Stimulated activated CD4-positive, alpha-beta T cell treated with anti-CD3 and anti-CD28 coated beads, Interleukin-1b, Interleukin-23, amount 100 ng/mL, for 24 hours (primary cell): ENCODE data around the gene ITPR3.
A peak's percentile ranks its signal among the peaks of the same experiment; 100 is the strongest.
"Not testable (repeated sequence)": the region's sequence is repeated elsewhere in the genome, so short reads cannot be mapped to it uniquely, and the experiment has no call there.

Source experiments
- DNase-seq, 4 experiments: peaks; one replicate each; pipeline ENCODE4 v3.0.0-alpha.2; 2020; ENCODE audit warnings: low read depth in 4 of 4, low spot score in 1 of 4

ITPR3 gene

GRCh38 chr6:33610779-33611732, 10.1 kb upstream of the ITPR3 start:
- no peak for DNase-seq

- DNase-seq, result no peak
These were observed 7.9 kb upstream of the ITPR3 start for GRCh38 chr6:33613146-33613794.

- no peak for DNase-seq
These were observed 7.3 kb upstream of the ITPR3 start for GRCh38 chr6:33613795-33614168.

- no peak for DNase-seq
These were observed 5.0 kb upstream of the ITPR3 start for GRCh38 chr6:33616113-33616512.

GRCh38 chr6:33616913-33617312, 4.2 kb upstream of the ITPR3 start:
- DNase-seq, result no peak

GRCh38 chr6:33619166-33619840, 1.8 kb upstream of the ITPR3 start:
- no peak for DNase-seq

- DNase-seq, result peak in 1 of 4 experiments; percentile 26
These were observed 815 bp upstream of the ITPR3 start for GRCh38 chr6:33620158-33620855.

GRCh38 chr6:33621711-33622388, 728 bp downstream of the ITPR3 start:
- peak in 1 of 4 experiments; percentile 29 for DNase-seq

- DNase-seq, result no peak
These were observed 1.6 kb downstream of the ITPR3 start for GRCh38 chr6:33622456-33623431.

- no peak for DNase-seq
These were observed 2.8 kb downstream of the ITPR3 start for GRCh38 chr6:33623895-33624381.

GRCh38 chr6:33624856-33625255, 3.7 kb downstream of the ITPR3 start:
- no peak for DNase-seq

GRCh38 chr6:33627876-33628275, 6.8 kb downstream of the ITPR3 start:
- no peak for DNase-seq

GRCh38 chr6:33628401-33628964, 7.4 kb downstream of the ITPR3 start:
- DNase-seq, result no peak

- DNase-seq, result no peak
These were observed 8.9 kb downstream of the ITPR3 start for GRCh38 chr6:33630014-33630413.

- not testable (repeated sequence) for DNase-seq
These were observed 10.4 kb downstream of the ITPR3 start for GRCh38 chr6:33631521-33631920.

- DNase-seq, result no peak
These were observed 10.9 kb downstream of the ITPR3 start for GRCh38 chr6:33631971-33632557.

GRCh38 chr6:33632558-33633039, 11.5 kb downstream of the ITPR3 start:
- peak in 1 of 4 experiments; percentile 34 for DNase-seq

GRCh38 chr6:33633084-33633461, 12.0 kb downstream of the ITPR3 start:
- no peak for DNase-seq
